SK-MEL-5 (cell line): ENCODE data around the gene HOXD4. TPM values are rescaled to one million over a fixed set of nuclear protein-coding genes. Genes with fewer than 3 reads are reported as not detected.
A peak's percentile ranks its signal among the peaks of the same experiment; 100 is the strongest.

Experiments
- DNase-seq: peaks from one replicate; pipeline ENCODE4 v3.0.0-alpha.2; 2016; ENCODE audit warnings: low read depth, low spot score
- in situ Hi-C: cut with HindIII; loops from 2 replicates; pipeline ENCODE4 v1.10.0; 2016; ENCODE audit warnings: low sequenced_read_pairs, high pct_unique_total_duplicates, low pct_unique_long_range_greater_than_20kb
- total RNA-seq: library from RNA; depleted of rRNA; stranded (reverse); fragments of >200 nt; shearing (Covaris generic); gene quantifications from 2 replicates; pipeline ENCODE4 v1.2.3, GENCODE V29; 2014

Gene HOXD4
- total RNA-seq, 1 experiment from 2014 or later: 4.2 TPM

DNA sequence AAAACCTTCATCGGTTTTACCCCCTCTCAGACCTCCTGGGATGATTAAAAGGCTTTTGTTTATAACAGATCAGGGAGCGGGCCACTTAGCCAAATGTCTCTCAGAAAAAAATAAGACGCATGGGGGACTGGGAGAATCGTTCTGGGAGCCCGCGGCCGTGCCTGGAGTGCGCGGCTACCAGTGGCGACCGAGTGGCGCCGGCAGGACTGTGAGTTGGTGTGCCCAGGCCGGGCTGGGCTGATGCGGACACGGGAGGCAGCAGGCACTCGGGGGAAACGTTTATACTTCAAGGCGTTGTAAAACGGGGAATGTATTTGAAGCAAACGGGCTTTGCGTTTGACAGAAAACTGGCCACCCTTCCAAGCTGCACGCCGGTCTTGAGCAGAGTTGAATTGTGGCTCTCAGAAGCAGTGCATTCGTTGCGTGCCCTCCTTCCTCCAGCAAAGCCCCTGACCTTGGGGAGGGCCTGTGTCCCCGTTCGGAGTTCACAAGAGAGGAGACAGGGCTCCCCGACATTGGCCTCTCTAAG is 39.4 kb upstream of the HOXD4 start:
- DNase-seq: no peak
- in situ Hi-C loops: no loop called here

DNA sequence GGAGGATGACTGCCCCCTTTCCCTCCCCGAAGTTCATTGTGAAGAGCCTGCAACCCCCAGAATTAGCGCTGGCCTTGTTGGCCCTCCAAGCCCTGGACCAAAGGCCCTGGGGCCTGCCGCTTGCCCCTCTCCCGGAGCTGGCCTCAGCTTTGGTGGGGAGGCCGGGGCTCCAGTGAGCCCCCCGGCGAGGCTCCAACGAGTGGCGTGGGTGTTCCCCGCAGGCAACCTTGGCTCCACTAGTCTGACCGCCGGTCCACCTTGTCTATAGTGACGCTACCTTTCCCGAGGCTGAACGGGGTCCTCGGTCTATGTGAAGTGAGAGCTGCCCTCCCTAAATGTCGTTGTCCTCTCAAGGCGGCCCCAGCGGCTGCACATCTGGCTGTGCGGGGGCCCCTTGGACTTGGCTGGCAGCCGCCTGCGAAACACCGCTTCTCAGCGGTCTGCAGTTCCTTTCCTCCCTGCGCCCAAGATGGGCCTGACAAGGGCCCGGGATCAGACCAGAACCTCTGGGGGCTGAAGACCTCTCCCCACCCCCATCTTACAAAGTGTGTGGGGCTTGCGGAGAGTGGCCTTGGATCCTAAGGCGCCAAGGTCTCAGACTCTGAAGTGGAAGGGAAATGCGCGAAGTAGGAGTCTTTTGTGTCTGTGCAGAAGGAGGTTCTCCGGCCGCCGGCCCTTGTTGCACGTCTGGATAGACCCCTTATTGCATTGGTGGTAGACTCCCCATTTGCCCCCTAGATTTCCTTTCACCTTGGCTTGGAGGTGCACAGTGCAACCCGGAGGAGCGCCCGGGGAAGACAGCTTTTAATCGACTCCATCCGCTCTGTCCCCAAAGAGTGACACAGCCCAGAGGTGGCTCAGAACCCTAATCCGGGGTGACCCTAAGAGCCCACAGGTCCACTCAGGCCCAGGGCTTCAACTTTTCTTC is 38.7 kb upstream of the HOXD4 start:
- DNase-seq: no peak
- in situ Hi-C loops: no loop called here

GRCh38 chr2:176114120-176114929 is 37.0 kb upstream of the HOXD4 start:
- in situ Hi-C loops: no loop called here

DNA sequence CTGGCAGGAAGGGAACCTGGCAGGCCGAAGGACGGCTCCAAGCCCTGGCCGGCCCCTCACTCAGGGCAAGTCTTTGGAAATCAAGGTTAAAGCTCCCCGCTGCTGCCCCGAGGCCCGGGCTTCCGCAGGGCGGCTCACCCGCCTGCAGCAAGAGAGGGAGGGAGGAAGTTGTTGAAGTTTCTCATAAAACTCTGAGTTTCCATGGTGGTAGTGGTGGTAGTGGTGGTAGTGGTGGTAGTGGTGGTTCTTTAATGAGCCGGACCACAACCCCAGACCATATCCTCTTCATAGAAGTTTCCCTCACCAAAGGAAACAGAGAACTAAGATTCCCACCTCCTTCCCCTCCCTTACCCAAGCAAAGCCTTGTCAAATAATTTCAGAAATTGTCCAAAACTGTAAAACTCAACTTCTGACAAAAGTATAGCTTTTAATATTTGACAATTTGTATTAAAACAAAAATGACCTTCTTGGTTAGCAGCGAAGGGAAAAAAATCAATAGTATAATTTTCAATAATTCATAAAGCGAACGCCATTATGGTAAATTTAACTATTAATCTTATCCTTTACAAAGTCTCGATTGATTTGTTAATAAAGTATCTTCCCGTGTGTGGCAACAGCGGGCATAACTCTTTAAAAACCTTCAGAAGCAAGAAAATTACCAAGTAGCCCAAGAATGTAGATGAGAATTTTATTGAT is 36.3 kb upstream of the HOXD4 start:
- in situ Hi-C loops: no loop called here
- no peak for DNase-seq

More at GRCh38 chr2:176114120-176114929, 37.0 kb upstream of the HOXD4 start:
- DNase-seq: no peak

DNA sequence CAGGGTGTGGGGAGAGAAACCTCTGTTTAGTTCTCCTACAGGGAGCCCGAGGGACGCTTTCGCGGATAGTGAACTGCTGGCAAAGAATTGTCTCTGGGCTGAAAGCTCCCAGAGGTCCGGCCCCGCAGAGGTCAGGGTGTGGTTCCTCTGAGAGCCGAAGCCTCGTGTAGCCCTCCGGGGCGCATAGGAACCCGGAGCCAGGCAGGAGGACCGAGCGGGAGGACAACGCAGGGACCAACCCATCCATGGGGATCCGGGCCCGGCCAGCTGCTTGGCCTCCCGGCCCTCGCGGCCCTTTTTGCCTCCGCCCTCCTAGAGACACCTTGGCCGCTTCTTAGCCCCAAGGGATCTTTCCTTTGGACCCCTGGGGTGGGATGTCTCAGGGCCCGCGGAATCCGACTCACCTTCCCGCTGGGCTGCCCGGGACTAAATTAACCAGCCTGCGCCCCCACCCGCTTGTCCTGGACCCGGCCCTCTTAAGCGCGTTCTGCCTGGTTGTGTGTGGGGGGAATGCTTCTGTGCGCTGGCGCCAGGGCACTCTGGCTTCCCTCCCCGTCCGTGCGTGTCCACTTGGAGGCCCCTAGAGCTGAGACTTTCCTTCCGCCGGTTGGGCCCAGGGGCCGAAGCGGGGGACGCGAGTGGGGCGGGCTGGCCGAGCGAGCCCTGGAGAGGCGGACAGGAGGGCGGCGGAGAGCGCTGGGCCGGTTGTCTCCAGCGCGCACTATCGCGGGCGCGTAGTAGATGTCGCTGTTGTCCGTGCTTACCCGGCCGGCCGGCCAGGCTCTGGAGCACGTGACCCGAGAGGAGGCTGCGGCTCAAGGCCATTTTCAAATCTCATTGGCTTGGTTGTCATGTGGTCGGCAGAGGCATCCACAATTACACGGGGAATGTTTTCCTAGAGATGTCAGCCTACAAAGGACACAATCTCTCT is 35.2 kb upstream of the HOXD4 start, which contains the start of gene HOXD10:
Gene HOXD10 (plus strand): TSS at position 896 of the 931 bp plus-strand sequence. CDS start 56 bp downstream, outside the sequence.
- in situ Hi-C loops: no loop called here
- DNase-seq: peak; percentile 75

DNA sequence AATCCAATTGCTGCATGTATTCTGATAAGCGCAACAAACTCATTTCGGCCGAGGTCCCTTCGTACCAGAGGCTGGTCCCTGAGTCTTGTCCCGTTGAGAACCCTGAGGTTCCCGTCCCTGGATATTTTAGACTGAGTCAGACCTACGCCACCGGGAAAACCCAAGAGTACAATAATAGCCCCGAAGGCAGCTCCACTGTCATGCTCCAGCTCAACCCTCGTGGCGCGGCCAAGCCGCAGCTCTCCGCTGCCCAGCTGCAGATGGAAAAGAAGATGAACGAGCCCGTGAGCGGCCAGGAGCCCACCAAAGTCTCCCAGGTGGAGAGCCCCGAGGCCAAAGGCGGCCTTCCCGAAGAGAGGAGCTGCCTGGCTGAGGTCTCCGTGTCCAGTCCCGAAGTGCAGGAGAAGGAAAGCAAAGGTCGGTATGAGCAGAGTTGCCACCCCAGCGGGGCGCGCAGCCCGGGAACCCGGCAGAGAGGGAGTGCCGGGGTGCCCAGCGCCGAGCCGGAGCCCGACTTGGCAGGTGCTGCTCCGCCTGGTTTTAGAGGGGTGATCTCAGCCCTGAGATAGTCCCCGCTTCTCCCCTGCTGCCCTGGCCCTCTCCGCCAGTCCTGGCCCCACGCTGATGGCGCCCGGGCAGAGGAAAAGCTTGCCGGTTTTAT is 34.1 kb upstream of the HOXD4 start:
- DNase-seq: no peak
- in situ Hi-C loops: no loop called here

DNA sequence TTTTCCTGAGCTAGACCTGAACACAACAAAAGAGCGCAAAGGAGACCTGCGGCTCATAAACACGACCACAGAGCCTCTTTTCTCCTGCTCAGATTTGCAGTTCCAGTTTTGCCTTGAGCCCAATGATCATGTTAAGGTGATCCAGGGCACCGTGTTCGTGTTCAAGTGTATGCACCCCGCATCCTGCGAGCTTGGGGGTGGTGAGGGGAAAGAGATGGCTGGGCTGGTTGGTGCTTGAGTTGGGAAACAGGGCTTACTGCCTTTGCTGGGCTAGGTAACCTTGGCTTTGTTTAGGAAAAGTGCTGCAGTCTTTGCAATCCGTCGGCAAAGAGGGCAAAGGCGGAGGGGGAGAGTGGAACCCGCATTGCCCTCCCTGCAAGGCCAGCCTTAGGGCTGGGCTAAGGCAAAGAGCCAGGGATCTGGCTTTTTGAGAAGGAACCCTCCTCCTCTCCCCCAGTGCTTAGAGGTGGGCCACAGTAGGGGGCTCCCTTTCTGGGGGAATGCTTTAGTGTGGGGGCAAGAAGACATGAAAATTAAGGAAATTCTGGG is 33.5 kb upstream of the HOXD4 start:
- DNase-seq: no peak
- in situ Hi-C loops: no loop called here

DNA sequence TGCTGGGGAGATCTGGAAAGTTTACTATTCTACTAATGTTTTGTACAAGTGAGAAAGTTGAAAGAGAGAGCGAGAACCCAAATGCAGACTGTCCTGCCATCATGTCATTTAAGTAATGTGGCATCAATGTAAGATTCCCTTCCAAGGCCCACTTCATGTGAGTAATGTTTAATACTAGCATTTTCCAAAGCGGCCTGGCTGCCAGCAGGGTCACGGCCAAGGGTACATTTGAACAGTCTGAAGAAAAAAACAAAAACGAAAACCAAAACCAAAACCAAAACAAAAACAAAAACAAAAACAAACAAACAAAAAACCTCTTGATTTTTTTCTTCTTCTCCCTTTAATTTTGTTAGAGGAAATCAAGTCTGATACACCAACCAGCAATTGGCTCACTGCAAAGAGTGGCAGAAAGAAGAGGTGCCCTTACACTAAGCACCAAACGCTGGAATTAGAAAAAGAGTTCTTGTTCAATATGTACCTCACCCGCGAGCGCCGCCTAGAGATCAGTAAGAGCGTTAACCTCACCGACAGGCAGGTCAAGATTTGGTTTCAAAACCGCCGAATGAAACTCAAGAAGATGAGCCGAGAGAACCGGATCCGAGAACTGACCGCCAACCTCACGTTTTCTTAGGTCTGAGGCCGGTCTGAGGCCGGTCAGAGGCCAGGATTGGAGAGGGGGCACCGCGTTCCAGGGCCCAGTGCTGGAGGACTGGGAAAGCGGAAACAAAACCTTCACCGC is 32.6 kb upstream of the HOXD4 start:
- in situ Hi-C loops: no loop called here
- peak; percentile 81 for DNase-seq

DNA sequence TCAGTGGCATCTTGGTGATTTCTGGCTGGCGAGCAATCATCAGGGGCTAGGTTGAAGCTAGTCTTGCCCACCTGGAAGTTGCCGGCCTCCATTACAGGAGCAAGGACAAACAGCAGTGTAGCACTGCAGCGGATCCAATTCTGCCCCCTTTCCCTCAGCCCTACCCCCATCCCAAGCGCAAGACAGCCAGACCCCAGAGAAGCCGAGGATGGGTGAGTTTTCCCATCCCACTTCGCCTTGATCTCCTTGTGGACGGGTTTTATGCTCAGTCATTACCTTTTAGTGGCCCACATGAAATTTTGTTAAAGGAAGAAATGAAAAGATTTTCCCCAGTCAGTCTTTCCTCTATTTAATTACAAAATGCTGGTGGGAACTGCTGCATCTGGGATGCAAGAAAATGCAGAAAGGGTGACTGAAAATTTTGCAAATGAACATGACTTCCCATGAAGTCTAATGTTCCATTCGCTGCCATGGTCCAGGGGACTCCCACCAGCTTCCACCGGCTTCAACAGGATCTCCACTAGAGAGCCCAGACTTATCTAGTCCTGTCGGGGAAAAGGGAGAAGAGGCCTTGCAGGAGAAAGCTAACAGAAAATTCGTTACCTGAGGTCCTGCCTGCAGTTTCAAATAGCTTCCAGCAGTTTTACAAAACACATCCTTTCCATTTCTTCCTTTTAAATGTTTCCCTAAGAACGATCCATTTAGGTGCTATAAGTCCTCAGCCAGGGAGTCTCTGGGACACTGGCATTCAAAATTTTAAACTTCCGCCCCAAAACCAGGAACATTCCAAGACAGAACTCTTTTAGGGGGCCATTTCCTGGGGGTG is 30.8 kb upstream of the HOXD4 start:
- DNase-seq: no peak
- in situ Hi-C loops: no loop called here

DNA sequence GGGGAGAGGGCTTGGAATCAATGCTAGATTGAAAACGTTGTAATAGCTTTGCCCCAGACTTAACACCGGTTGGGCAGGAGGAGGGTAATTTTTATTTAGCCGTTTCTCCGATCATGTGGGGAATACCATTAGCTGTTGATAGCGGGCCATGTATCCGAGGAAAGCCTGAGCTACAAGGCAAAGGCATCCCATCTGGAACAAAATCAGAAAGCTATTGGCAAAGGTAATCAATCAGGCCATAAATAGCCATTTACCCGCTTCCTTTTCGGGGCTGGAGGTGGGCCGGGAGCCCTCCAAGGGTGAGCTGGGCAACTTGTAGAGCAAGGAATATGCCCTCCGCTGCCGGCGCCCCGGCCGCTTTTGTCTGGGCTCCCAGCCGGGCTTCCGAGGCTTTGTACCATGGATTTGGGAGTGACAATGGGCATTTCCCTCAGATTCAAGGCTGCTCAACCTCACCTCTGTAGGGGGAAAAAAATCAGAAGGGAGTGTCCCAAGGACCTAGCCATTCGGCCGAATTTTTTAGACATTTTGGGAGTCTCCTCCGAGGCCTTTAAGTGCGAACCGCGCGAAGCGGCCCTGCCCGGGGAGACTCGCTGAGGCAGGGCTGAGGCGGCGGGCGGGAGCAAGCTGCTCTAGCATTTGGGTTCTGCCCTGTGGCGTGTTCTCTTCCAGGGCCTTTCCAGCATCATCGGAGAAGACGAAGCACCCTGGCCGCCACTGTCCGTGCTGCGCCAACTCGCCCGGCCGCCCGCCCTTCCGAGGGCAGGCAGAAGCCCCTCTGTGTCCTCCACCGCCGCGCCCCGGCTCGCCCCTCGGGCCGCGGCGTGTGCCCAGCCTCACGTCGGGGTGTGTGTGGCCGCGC is 29.9 kb upstream of the HOXD4 start:
- DNase-seq: no peak
- in situ Hi-C loops: no loop called here

DNA sequence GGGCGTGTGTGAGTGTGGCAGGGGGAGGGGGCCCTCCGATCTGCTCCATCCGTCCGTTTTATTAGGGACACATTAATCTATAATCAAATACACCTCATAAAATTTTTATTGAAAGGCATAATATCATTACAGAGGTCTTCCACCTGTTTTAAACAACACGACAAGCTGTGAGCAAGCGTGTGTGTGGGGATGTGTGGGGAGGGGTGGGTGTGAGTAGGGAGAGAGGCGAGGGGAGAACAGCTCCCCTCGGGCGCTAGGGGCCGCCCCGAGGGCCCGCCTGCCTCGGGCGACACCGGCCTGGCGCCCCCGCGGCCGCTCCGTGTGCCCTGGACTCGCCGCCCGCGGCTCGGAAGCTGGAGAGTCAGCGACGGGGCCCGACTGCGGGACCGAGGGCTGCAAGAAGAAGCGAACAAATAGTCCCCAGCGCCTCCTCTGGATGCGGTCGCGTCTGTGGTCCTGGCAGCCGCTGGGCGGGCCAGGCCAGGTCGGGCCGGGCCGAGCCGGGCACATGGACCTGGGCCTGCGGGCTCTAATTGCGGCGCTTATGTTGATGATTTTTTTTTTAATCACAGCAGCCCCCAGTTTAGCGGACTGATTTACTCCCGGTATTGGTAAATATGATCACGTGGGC is 29.2 kb upstream of the HOXD4 start:
- in situ Hi-C loops: no loop called here
- DNase-seq: peak; percentile 9

DNA sequence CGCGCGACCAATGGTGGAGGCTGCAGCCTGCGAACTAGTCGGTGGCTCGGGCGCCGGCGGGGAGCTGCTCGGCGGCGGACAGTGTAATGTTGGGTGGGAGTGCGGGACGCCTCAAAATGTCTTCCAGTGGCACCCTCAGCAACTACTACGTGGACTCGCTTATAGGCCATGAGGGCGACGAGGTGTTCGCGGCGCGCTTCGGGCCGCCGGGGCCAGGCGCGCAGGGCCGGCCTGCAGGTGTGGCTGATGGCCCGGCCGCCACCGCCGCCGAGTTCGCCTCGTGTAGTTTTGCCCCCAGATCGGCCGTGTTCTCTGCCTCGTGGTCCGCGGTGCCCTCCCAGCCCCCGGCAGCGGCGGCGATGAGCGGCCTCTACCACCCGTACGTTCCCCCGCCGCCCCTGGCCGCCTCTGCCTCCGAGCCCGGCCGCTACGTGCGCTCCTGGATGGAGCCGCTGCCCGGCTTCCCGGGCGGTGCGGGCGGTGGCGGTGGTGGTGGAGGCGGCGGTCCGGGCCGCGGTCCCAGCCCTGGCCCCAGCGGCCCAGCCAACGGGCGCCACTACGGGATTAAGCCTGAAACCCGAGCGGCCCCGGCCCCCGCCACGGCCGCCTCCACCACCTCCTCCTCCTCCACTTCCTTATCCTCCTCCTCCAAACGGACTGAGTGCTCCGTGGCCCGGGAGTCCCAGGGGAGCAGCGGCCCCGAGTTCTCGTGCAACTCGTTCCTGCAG is 28.5 kb upstream of the HOXD4 start, which contains the start of gene HOXD9:
Gene HOXD9 (plus strand): TSS at position 37 of the 728 bp plus-strand sequence. CDS start 50 bp downstream, at position 87.
- no peak for DNase-seq
- in situ Hi-C loops: no loop called here
